Activated CD4-positive, alpha-beta T cell treated with anti-CD3 and anti-CD28 coated beads, Interleukin-2, amount 10 ng/mL, durations not matched to agents 7 days and 5 days (primary cell): Measurements from ENCODE around the gene BMPER. TPM values are rescaled to one million over a fixed set of nuclear protein-coding genes. Genes with fewer than 3 reads are reported as not detected.

Experiments
- CTCF ChIA-PET: fragments of 350-600 bp; sonication (Branson Sonifier 250); formaldehyde crosslinking; loops from one replicate; lab custom pipeline; 2021; ENCODE audit warnings: antibody characterized with exemption; lab: Charles Lee
- POLR2A ChIA-PET: fragments of 350-600 bp; sonication (Branson Sonifier 250); formaldehyde crosslinking; loops from one replicate; lab custom pipeline; 2021; ENCODE audit warnings: antibody characterized with exemption; lab: Charles Lee
- DNase-seq: peaks from one replicate; pipeline ENCODE4 v3.0.0-alpha.2; 2020
- H3K27ac Mint-ChIP-seq: one replicate; pipeline ENCODE4 v1.8.0; 2021; ENCODE audit warnings: mild to moderate bottlenecking, moderate library complexity, mixed read lengths
- H3K27me3 Mint-ChIP-seq: one replicate; pipeline ENCODE4 v1.8.0; 2021; ENCODE audit warnings: mixed read lengths
- H3K36me3 Mint-ChIP-seq: one replicate; pipeline ENCODE4 v1.8.0; 2021; ENCODE audit warnings: low read depth, mixed read lengths
- H3K4me1 Mint-ChIP-seq: one replicate; pipeline ENCODE4 v1.8.0; 2021; ENCODE audit warnings: mixed read lengths
- H3K4me3 Mint-ChIP-seq: one replicate; pipeline ENCODE4 v1.8.0; 2021; ENCODE audit warnings: mild to moderate bottlenecking, moderate library complexity, mixed read lengths
- H3K9me3 Mint-ChIP-seq: one replicate; pipeline ENCODE4 v1.8.0; 2021; ENCODE audit warnings: mixed read lengths
- total RNA-seq, 2 experiments: library from RNA; stranded (reverse); gene quantifications; one replicate each; pipeline ENCODE4 v1.2.3, GENCODE V29; 2021

BMPER gene
- not detected for total RNA-seq

DNA sequence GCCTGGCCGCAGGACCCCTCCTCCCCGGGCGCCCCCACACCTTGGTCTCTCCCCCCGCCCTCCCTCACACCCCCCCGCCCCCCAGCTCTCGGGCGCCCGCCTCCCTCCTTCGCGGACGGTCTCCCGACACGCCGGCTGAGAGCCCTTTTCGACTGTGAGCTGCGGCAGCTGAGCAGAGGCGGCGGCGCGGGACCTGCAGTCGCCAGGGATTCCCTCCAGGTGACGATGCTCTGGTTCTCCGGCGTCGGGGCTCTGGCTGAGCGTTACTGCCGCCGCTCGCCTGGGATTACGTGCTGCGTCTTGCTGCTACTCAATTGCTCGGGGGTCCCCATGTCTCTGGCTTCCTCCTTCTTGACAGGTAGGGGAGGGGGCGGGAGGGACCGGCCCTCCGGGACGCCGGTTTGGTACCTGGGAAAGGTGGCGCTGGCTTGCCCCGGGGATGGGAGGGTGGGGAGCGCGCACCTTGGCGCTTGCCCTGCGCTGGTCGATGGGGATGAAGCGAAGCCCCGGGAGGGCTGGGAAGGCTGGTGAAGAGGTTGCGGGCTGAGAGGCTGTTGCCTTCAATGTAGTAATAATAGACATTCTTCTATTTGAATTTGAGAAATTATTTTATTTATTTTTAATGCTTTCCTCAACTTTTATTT, at the start of gene BMPER:
BMPER (plus strand) TSS at position 151 of the 644 bp plus-strand sequence; CDS start at position 226, 75 bp downstream.
- CTCF ChIA-PET = no interaction called here
- Mint-ChIP-seq H3K27ac (no peak within 1 kb of the TSS), H3K9me3 (no peaks in the 10 kb centered on the region), H3K4me3 (peak within 1 kb of the TSS; percentile 57), H3K27me3 (peaks cover 63% of the 10 kb centered on the region), H3K36me3 (no peaks in the 10 kb centered on the region), H3K4me1 (peaks cover 8% of the 10 kb centered on the region)
- POLR2A ChIA-PET = no interaction called here
- peak; percentile 8 for DNase-seq

DNA sequence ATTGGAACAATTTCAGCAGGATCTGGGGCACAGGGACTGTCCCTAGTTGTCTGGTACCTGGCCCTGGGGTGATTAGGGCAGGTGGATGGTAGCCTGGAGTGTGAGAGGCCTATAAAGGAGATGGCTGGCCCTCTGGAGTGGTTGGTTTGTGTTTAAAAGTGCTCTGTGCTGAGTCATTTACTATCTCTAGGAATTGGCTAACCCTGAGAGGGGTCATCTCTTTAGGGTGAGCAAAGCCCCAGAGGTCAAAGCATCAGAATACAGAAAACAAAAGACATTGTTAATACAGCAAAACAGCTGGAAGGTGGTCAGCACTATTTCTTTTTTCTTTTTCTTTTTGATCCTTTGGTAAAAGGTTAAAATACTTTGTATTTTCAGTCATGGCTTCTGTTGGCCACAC, 43.4 kb upstream of the BMPER start:
- Mint-ChIP-seq H3K36me3 (no peaks in the 10 kb centered on the region), H3K27ac (no peak overlapping the region), H3K9me3 (peaks cover 2% of the 10 kb centered on the region), H3K27me3 (no peaks in the 10 kb centered on the region), H3K4me3 (no peak overlapping the region), H3K4me1 (no peaks in the 10 kb centered on the region)
- DNase-seq = no peak
- ChIA-PET CTCF (no interaction called here), POLR2A (no interaction called here)

DNA sequence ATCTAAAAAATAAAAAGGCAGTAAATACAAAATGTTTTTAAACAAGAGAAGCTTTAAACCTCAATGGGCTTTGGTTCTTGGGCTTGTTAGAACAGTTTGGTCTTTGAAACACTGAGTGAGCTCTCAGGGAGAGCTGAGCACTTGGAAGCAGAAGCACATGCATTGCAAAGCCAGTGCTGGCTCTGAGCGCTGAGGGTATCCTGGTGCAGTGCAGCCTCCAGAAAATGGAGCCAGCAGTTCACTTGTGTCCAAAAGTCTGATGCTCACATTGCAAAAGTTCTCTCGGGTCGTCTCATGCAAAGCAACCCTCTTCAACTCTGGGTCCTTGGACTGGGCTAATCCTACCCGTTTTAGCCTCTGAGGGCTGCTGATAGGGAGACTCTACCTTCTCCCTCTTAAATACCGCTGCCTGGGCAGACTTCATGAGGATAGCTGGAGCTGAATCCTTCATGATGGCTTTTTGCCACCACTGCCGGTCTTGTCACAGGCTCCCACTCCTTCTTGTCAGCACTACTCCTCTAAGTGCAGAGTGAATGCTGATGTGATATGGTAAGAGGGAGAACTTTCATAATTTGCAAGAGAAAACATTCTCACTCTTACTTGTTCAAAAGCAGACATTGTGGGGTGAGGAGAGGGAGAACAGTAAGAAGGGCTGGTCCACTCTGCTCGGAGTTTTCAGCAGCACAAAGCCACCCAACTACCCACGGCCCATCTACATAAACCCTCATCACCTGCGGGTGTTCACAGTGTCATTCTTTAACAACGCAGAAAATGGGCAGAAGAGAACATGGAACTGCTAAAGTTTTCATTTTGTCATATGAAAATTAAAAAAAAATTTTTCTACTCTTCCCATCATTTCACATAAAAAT, 42.2 kb upstream of the BMPER start:
- ChIA-PET POLR2A (no interaction called here), CTCF (no interaction called here)
- H3K36me3 Mint-ChIP-seq = no peaks in the 10 kb centered on the region
- no peaks in the 10 kb centered on the region for H3K27me3 Mint-ChIP-seq
- H3K27ac Mint-ChIP-seq = no peak overlapping the region
- H3K4me1 Mint-ChIP-seq = no peaks in the 10 kb centered on the region
- no peak overlapping the region for H3K4me3 Mint-ChIP-seq
- no peak for DNase-seq
- peaks cover 2% of the 10 kb centered on the region for H3K9me3 Mint-ChIP-seq

DNA sequence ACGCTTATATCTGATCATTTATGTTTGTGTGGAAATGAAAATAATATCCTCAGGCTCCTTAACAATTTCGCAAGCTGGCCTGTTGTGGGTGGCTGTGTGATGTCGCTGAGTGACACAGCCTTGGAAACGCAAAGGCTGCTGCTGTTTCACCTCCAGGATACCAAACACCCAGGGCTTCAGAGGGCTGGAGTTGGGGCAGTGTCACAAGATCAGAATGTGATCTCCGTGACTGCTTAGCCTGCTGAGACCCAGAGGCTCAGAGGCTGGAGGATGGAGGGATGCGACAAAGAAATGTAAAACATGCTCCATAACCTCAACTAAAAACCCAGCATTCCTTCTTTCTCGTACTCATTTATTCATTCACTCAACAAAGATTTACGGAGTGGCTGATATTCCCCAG, 37.2 kb upstream of the BMPER start:
- H3K27me3 Mint-ChIP-seq = no peaks in the 10 kb centered on the region
- no peak overlapping the region for H3K4me3 Mint-ChIP-seq
- no peaks in the 10 kb centered on the region for H3K4me1 Mint-ChIP-seq
- CTCF ChIA-PET = no interaction called here
- H3K9me3 Mint-ChIP-seq = no peaks in the 10 kb centered on the region
- POLR2A ChIA-PET = no interaction called here
- no peak overlapping the region for H3K27ac Mint-ChIP-seq
- no peak for DNase-seq
- H3K36me3 Mint-ChIP-seq = no peaks in the 10 kb centered on the region

DNA sequence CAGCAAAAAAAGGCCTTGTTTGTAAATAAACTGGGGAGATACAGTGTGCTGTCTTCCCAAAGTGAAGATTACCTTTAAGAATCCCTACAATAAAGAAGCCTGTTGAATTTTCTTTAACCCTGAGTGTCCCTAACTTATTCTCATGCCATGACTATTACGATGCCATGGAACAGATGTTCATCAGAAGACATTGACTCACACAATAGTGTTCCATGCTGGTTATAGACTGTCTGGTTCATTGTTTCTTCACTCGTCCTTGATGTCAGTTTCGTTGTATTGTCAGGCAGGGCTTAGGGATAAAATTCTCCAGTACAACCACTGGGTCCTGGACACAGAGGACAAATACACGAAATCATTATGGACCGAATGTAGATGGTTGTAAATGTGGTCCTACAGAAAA, 36.2 kb upstream of the BMPER start:
- DNase-seq = no peak
- Mint-ChIP-seq H3K27me3 (no peaks in the 10 kb centered on the region), H3K9me3 (no peaks in the 10 kb centered on the region), H3K4me1 (no peaks in the 10 kb centered on the region), H3K27ac (no peak overlapping the region), H3K4me3 (no peak overlapping the region), H3K36me3 (no peaks in the 10 kb centered on the region)
- CTCF ChIA-PET = no interaction called here
- POLR2A ChIA-PET = no interaction called here

DNA sequence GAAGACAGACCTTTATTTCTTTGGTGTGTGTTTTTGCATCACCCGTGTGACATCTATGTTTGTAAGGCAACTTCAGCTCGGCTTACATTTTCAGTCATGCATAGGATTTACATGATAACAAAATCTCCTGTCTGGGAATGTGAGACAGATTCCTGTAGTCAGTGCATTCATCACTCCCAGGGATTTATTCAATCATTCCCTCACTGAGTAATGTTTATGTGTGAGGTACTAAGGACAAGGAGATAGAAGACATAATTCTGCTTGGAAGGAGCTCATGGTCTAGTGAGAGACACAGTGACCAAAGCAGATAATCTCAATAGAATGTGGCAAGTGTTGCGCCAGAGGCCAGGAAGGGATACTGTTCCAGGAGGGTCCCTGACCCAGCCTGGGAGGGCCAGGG, 35.2 kb upstream of the BMPER start:
- ChIA-PET CTCF (no interaction called here), POLR2A (no interaction called here)
- Mint-ChIP-seq H3K27ac (no peak overlapping the region), H3K27me3 (peaks cover 1% of the 10 kb centered on the region), H3K36me3 (no peaks in the 10 kb centered on the region), H3K4me3 (no peak overlapping the region), H3K9me3 (no peaks in the 10 kb centered on the region), H3K4me1 (no peaks in the 10 kb centered on the region)
- DNase-seq = no peak

DNA sequence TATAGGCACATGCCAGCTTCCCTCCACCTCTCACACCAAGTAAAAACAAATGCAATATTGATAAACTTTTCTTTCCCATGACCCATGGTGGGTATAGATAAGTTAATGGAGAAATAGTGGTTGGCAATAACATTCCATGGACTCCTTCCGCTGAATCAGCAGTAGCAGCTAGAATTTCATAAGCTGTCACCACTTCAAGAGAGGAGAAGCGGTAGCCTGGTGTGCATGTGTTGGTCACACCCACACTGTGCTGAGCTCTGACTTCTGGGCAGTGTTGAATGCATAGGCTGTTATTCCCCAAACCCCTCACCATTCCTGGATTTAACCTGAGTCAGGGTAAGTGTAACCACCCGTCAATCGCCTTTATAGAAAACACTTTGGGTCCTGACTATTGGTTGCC, 32.5 kb upstream of the BMPER start:
- Mint-ChIP-seq H3K36me3 (no peaks in the 10 kb centered on the region), H3K4me1 (no peaks in the 10 kb centered on the region), H3K4me3 (no peak overlapping the region), H3K27me3 (peaks cover 1% of the 10 kb centered on the region), H3K9me3 (no peaks in the 10 kb centered on the region), H3K27ac (no peak overlapping the region)
- no peak for DNase-seq
- ChIA-PET POLR2A (no interaction called here), CTCF (no interaction called here)

DNA sequence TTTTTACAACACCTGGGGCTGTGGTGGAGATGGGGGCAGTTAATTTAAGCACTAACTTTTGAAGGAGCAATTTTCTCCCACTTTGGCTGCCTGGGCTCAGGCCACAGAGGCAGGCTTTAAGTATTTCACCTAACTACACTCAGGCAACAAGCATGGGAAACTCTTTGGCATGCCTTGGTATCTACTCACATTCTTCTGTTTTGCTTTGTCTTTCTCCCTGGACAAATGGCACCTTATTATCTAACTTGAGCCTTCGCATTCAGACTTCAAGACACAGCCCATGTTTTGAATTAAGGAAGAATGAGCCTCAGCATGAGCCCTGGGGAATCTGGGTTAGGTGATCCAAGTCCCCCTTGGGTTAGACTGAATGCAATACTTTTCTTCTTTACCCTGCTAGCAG, 31.8 kb upstream of the BMPER start:
- no peaks in the 10 kb centered on the region for H3K4me1 Mint-ChIP-seq
- H3K9me3 Mint-ChIP-seq = no peaks in the 10 kb centered on the region
- no peak overlapping the region for H3K4me3 Mint-ChIP-seq
- H3K36me3 Mint-ChIP-seq = no peaks in the 10 kb centered on the region
- no peak overlapping the region for H3K27ac Mint-ChIP-seq
- ChIA-PET POLR2A (no interaction called here), CTCF (no interaction called here)
- DNase-seq = no peak
- peaks cover 1% of the 10 kb centered on the region for H3K27me3 Mint-ChIP-seq

DNA sequence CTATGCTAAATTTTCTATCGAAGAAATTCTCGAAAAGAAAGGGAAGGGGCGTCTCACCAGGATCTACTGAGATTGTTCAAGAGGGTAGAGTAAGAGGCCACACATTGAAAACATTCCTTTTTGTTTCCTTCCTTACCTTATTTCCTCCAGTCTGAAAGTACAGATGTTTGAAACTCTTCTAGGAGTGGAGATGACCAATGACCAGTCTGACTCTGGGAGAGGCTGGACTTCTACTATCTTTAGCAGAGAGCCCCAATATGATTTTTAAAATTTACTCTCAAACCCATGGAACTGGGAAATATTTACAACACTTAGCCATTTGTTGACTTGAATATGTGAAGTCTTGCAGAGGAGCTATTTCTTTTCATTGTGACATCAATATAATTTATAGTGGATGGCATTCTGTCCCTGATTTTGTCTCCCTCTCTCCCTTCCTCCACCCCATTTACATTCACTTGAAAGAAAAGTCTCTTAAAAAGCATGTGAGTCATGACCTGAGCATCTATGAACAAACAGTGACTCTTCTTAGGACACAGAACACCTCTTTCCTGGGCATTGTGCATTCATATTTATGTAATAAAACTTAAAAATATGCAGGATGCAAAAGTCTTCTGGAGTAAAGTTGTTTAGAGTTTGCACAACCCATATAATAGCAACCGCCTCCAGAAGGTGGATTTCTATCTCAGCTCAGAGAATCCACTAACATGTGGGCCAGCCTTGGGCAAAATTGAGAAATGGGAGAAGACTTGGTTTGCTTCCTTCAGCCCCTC, 31.2 kb upstream of the BMPER start:
- ChIA-PET CTCF (no interaction called here), POLR2A (no interaction called here)
- no peaks in the 10 kb centered on the region for H3K36me3 Mint-ChIP-seq
- no peak overlapping the region for H3K4me3 Mint-ChIP-seq
- H3K4me1 Mint-ChIP-seq = no peaks in the 10 kb centered on the region
- DNase-seq = no peak
- H3K27ac Mint-ChIP-seq = no peak overlapping the region
- H3K9me3 Mint-ChIP-seq = no peaks in the 10 kb centered on the region
- peaks cover 1% of the 10 kb centered on the region for H3K27me3 Mint-ChIP-seq

DNA sequence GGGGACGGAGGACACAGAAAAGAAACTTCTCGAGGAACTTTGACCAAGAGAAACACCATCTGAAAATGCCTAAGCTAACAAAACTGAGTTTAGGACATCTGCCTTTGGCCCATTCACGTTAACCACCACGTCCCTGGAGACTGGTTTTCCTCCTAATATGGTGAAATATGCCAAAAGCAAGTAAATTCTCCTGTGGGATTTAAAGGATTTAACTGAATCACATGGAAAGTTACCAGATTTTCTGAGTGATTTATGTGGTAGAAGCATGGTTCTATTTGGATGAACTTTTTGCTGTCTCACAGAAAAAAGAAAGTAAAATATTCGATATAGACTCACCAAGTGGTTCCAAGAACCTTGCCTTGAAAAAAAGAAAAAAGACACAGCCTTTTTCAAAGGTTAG, 30.4 kb upstream of the BMPER start:
- peaks cover 1% of the 10 kb centered on the region for H3K27me3 Mint-ChIP-seq
- no peak overlapping the region for H3K27ac Mint-ChIP-seq
- H3K9me3 Mint-ChIP-seq = no peaks in the 10 kb centered on the region
- no peak overlapping the region for H3K4me3 Mint-ChIP-seq
- no peak for DNase-seq
- ChIA-PET POLR2A (no interaction called here), CTCF (no interaction called here)
- no peaks in the 10 kb centered on the region for H3K4me1 Mint-ChIP-seq
- no peaks in the 10 kb centered on the region for H3K36me3 Mint-ChIP-seq

DNA sequence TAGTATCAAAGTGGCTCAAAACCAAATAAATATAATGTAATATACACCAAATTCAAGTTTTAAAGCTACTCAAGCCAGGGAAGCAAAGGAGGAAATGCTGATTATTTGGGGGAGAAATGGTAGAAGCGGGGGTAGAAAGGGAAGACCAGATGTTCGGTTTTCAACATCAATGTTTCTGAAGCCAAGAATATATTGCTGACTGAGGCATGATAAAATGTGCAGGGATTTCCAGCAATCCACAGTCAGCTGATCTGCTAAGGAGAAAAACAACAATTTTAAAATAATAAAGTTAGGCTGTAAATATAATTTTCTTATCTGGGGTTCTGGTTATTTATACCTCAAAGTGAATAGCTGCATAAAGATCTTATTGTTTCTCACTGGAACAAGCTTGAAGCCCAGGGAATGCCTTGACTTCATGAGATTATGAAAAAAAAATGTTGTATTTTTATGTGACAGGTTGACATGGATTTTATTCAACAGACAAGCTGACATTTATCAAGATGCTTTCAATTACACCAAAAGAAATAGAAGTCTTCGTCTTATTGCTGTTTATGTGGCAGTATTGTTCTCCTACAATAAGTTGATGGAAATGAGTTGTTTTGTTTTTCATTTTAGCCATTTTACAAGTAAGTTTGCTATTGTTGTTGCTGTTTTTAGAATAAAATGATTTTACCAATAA, 28.6 kb upstream of the BMPER start:
- DNase-seq = no peak
- no peaks in the 10 kb centered on the region for H3K36me3 Mint-ChIP-seq
- peaks cover 1% of the 10 kb centered on the region for H3K27me3 Mint-ChIP-seq
- ChIA-PET POLR2A (no interaction called here), CTCF (no interaction called here)
- H3K4me3 Mint-ChIP-seq = no peak overlapping the region
- H3K4me1 Mint-ChIP-seq = no peaks in the 10 kb centered on the region
- no peak overlapping the region for H3K27ac Mint-ChIP-seq
- H3K9me3 Mint-ChIP-seq = no peaks in the 10 kb centered on the region

DNA sequence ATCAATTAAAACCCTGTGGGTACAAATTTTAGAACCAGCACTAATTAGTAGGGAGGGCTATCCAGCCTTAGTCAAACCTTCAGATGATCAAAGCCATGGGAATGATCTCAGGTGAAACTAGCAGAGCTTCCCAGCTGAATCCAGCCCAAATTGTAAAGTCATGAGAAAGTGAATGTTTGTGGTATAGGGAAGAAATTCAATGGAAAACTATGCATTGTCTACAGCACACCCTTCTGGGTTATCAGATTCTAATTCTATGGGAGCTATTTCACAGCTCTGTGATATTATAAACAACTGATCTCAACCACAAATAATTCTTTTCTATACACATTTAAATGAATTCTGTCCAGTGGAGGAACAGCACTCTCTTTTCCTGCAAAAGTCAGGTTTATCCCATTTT, 24.6 kb upstream of the BMPER start:
- ChIA-PET POLR2A (no interaction called here), CTCF (no interaction called here)
- no peak overlapping the region for H3K27ac Mint-ChIP-seq
- no peaks in the 10 kb centered on the region for H3K4me1 Mint-ChIP-seq
- no peaks in the 10 kb centered on the region for H3K36me3 Mint-ChIP-seq
- no peaks in the 10 kb centered on the region for H3K27me3 Mint-ChIP-seq
- no peak for DNase-seq
- no peaks in the 10 kb centered on the region for H3K9me3 Mint-ChIP-seq
- H3K4me3 Mint-ChIP-seq = no peak overlapping the region

DNA sequence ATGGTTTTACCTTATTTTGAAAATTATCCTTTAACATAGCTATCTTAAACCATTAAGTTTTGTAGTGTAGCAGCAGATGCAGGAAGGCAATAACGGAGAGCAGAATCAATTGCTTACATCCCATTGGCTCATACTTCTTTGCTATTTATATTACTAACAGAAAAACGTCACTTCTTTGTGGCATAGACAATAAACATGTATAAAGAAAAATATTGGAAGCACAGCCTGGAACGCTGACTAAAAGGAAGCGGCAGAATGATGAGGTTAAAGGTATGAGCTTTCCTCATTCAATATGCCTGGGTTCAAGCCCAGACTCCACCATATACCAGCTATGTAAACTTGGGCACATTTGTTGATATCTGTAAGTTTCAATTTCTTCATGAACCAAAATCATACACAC, 24.0 kb upstream of the BMPER start:
- H3K9me3 Mint-ChIP-seq = no peaks in the 10 kb centered on the region
- no peak overlapping the region for H3K4me3 Mint-ChIP-seq
- H3K36me3 Mint-ChIP-seq = no peaks in the 10 kb centered on the region
- H3K4me1 Mint-ChIP-seq = no peaks in the 10 kb centered on the region
- H3K27ac Mint-ChIP-seq = no peak overlapping the region
- no peaks in the 10 kb centered on the region for H3K27me3 Mint-ChIP-seq
- DNase-seq = no peak
- POLR2A ChIA-PET = no interaction called here
- CTCF ChIA-PET = no interaction called here
